ENCODE results near the gene ADAMTS14.
"Not testable (repeated sequence)": the region's sequence is repeated elsewhere in the genome, so short reads cannot be mapped to it uniquely, and the experiment has no call there.

The ADAMTS14 gene

GRCh38 chr10:70658582-70659136, 13.6 kb upstream of the ADAMTS14 start:
- no peak for DNase-seq

- DNase-seq, result no peak
Observed at GRCh38 chr10:70659306-70659705, 13.0 kb upstream of the ADAMTS14 start.

- DNase-seq, result no peak
Observed at GRCh38 chr10:70660722-70661121, 11.6 kb upstream of the ADAMTS14 start.

GRCh38 chr10:70661623-70662361, 10.5 kb upstream of the ADAMTS14 start:
- DNase-seq, result no peak

GRCh38 chr10:70662362-70663220, 9.7 kb upstream of the ADAMTS14 start:
- no peak for DNase-seq

GRCh38 chr10:70663458-70664409, 8.6 kb upstream of the ADAMTS14 start:
- DNase-seq, result not testable (repeated sequence)

- no peak for DNase-seq
Observed at GRCh38 chr10:70664702-70665195, 7.6 kb upstream of the ADAMTS14 start.

- no peak for DNase-seq
Observed at GRCh38 chr10:70666960-70667798, 5.1 kb upstream of the ADAMTS14 start.

GRCh38 chr10:70667818-70668217, 4.5 kb upstream of the ADAMTS14 start:
- not testable (repeated sequence) for DNase-seq

GRCh38 chr10:70668454-70668970, 3.8 kb upstream of the ADAMTS14 start:
- DNase-seq, result no peak

- no peak for DNase-seq
Observed at GRCh38 chr10:70669015-70669414, 3.3 kb upstream of the ADAMTS14 start.

- no peak for DNase-seq
Observed at GRCh38 chr10:70669732-70670317, 2.5 kb upstream of the ADAMTS14 start.

GRCh38 chr10:70671619-70672164, 614 bp upstream of the ADAMTS14 start:
- no peak for DNase-seq

- DNase-seq, result no peak
Observed at GRCh38 chr10:70673043-70673928, 980 bp downstream of the ADAMTS14 start.

GRCh38 chr10:70673929-70674559, 1.7 kb downstream of the ADAMTS14 start:
- DNase-seq, result no peak

GRCh38 chr10:70674560-70675495, 2.5 kb downstream of the ADAMTS14 start:
- no peak for DNase-seq

- DNase-seq, result no peak
Observed at GRCh38 chr10:70675496-70676161, 3.3 kb downstream of the ADAMTS14 start.
